Activated CD4-positive, alpha-beta T cell treated with anti-CD3 and anti-CD28 coated beads for 4 hours (primary cell): ENCODE results near the gene SRI.
"Not testable (repeated sequence)": the region's sequence is repeated elsewhere in the genome, so short reads cannot be mapped to it uniquely, and the experiment has no call there.

Experiments
- DNase-seq, 2 donors: peaks; one replicate each; pipeline ENCODE4 v3.0.0-alpha.2; 2020

The SRI gene

GRCh38 chr7:88219781-88220747 lies at the start of gene SRI:
Gene SRI (minus strand): TSS chr7:88220038. CDS start chr7:88220026, 12 bp downstream.
- peak; percentile 88 to 89 for DNase-seq

DNA sequence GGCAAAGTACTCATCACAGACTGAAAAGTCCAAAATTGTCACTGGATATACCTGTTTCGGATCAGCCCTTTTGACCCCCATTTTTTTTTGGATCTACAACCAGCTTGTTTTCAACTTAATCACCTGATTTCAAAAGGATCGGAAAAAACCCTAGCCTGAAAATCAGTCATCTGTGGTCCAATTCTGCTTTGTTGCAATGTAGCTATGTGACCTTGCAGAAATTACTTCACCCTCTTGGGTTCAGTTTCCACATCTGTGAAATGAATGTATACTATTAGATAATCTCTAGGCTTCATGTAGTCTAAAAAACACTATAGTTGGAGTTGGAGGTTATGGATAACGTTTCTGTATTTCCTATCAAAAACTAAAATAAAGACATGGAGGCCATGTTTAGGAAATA lies 49.7 kb upstream of the SRI start:
- DNase-seq = no peak

- no peak for DNase-seq
These were observed 49.0 kb upstream of the SRI start for GRCh38 chr7:88268858-88269257.

- DNase-seq = no peak
These were observed 48.2 kb upstream of the SRI start for GRCh38 chr7:88268051-88268450.

DNA sequence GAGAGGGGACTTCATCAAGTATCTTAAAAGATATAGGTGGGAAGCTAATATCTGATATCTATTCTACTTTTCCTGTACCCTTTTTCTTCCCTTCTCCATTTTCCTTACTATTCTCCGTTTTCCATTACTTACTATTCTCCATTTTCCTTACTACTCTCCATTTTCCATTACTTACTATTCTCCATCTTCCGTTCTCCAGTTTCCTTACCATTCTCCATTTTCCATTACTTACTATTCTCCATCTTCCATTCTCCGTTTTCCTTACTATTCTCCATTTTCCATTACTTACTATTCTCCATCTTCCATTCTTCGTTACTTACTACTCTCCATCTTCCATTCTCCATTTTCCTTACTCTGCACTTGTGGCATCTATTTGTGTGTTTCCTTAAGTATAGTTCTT lies 47.6 kb upstream of the SRI start:
- no peak for DNase-seq

DNA sequence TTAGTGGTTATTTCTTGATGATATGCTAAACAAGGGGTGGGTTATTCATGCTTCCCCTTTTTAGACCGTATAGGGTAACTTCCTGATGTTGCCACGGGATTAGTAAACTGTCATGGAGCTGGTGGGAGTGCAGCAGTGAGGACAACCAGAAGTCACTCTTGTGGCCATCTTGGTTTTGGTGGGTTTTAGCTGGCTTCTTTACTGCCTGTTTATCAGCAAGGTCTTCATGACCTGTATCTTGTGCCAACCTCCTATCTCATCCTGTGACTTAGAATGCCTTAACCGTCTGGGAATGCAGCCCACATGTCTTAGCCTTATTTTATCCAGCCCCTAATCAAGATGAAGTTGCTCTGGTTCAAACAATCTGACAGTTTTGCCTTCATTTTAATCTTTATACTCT lies 45.1 kb upstream of the SRI start:
- not testable (repeated sequence) for DNase-seq

DNA sequence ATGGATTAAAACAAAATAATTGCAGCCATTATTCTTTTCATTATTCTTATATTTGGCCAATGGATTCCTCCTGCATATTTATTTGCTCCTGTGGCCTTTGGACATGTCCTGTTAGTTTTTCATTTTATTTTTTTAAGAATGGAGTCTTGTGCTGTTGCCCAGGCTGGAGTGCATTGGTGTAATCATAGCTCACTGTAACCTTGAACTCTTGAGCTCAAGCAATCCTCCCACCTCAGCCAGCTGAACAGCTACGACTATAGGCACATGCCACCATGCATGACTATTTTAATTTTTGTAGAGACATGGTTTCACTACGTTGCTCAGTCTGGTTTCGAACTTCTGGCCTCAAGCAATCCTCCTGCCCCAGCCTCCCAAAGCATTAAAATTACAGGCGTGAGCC lies 42.7 kb upstream of the SRI start:
- DNase-seq = no peak

GRCh38 chr7:88260719-88261118 lies 40.9 kb upstream of the SRI start:
- no peak for DNase-seq

DNA sequence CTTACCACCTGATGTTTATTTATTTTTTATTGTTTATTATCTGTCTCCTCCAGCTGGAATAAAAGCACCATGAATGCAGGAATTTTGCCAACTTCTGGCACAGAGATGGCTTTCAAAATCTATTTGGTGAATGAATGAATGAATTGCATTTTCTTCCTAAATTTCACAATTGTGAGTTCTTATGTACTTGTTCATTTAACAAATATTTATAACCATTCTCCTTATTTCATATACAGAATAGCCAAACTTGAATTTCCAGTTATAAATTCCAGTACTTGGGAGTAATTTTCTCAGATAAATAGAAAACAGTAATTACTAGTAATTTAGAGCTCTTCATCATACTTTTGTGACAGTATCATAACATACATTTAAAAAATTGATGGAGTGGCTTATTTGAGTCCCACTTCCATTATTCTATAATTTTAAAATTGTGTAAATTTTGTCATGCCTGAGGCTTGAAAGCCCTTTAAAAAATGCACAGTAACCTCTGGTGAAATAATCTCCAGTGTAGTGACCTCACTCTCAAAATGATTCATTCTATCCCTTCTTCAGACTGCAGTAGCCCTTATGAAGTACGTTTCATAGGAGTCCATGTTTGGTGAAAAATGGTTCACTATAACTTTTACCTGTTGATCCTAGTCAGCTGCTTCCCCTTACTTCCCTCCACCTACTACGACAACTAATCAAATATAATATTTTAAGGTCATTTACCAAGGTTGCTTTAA lies 40.0 kb upstream of the SRI start:
- DNase-seq = no peak

DNA sequence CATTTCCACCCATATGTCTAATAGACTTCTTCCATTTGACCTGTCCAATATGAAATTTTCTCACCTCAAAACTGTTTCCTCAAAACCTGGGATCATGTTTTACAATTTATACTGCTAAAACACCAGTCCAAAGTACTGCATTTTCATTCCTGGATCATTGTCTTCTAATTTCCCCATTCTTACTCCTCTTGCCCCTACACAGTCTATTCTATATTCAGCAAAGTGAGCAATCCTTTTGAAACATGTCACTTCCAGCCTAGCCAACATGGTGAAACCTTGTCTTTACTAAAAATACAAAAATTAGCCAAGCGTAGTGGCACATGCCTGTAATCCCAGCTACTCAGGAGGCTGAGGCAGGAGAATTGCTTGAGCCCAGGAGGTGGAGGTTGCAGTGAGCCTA lies 38.5 kb upstream of the SRI start:
- not testable (repeated sequence) for DNase-seq

DNA sequence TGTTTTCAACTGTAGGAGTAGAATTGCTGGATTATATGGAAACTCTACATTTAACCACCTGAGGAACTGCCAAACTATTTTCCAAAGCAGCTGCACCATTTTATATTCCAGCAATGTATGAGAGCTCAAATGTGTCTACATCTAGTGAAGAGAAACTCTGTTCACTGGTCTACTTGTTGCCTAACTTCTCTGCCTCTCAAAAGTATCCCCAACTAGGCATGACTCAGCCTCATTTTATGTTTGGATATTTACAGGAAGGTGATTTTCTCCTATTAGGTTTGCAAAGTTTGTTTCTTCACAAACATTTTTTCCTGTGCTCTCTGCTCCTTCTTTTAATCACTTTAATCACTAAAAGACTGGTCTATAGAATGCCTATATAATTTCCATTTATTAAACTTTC lies 37.1 kb upstream of the SRI start:
- DNase-seq = no peak

DNA sequence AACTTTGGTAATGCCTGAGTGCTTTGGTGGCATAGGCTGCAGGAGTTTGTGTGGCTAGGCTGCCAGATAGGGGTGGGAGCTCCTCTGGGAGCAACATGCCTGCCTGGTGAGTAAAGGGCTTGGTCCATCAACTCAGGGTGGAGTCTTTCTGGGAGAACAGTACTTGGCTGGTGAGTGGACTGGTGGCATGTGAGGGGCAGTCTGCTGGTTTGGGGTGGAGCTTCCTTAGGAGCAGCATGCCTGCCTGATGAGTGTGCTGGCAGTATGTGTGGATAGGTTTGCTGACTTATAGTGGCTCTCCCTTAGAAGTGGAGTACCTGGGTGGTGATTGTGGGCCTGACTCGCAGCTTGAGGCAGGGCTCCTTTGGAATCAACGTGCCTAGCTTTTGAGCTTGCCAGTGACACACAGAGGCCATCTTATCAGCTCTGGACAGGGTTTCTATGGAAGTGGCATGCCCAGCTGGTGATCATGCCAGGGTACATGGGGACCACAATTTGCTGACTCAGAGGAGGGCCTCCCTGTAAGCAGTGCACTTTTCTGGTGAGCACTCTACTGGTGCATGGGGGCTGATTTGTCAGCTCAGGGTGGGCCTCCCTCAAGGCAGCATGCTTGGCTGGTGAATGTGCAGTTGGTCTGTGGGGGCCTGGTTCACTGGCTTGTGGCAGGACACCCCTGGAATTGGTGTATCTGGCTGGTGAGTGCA lies 35.0 kb upstream of the SRI start:
- DNase-seq = no peak

GRCh38 chr7:88253640-88254039 lies 33.8 kb upstream of the SRI start:
- no peak for DNase-seq

DNA sequence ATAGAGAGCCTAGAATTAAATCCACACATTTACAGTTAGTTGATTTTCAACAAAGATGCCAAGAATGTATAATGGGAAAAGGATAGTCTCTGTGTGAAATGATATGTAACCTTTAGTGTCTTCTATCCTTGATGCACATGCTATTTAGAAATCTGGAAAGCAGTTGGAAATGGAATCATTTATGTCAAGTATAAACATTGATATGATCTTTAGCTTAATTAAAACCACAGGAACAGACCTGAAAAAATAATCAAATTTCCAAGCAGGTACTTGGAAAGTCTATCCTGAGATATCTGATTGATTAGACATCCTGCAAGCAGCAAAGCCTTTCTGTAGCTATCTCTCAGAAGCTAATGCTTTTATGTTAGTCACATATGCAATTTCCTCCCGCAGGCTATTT lies 24.4 kb upstream of the SRI start:
- no peak for DNase-seq

DNA sequence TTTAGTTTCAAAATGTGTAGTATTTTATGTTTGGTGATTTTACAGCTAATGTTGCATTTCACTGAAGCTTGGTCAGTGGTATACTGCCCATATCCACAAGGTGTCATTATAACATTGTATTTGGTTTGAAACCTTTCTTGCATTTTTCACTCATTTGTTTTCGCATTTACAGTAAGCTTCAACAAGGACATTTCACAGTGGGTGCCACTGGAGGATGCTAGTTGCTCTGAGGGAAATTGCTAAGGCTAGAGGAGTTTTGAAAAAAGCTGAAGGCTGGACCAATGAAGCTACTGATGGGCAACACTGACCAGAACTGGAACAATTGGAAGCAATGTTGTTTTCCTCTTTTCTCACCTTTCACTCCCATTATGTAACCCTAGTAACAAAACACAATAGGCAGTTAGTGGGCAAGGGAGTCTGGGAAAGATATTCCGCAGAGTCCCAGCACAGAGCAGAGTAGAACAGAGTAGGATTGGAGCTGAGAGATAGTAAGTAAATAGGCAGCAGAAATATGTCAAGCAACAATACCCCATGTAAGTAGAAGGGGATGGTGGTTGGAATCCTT lies 23.6 kb upstream of the SRI start:
- no peak for DNase-seq

- no peak for DNase-seq
These were observed 20.0 kb upstream of the SRI start for GRCh38 chr7:88239852-88240251.

DNA sequence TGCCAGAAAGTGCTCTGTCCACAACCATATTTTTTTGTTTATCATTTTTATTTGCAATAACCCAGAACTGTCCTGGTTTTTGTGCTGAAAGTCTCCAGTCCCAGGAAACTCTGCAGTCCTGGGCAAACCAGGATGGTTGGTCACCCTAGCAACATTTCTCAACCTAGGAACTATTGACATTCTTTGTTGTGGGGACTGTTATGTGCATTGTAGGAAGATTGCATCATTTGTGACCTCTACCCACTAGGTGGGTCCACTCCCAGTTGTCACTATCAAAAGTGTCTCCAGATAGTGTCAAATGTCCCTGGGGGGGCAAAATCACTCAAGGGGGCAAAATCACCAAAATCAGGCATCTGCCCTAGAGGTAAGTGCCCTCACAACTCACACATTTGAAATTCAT lies 14.0 kb upstream of the SRI start:
- DNase-seq = no peak

GRCh38 chr7:88230646-88231045 lies 10.8 kb upstream of the SRI start:
- no peak for DNase-seq

GRCh38 chr7:88229302-88229995 lies 9.6 kb upstream of the SRI start:
- DNase-seq = no peak

DNA sequence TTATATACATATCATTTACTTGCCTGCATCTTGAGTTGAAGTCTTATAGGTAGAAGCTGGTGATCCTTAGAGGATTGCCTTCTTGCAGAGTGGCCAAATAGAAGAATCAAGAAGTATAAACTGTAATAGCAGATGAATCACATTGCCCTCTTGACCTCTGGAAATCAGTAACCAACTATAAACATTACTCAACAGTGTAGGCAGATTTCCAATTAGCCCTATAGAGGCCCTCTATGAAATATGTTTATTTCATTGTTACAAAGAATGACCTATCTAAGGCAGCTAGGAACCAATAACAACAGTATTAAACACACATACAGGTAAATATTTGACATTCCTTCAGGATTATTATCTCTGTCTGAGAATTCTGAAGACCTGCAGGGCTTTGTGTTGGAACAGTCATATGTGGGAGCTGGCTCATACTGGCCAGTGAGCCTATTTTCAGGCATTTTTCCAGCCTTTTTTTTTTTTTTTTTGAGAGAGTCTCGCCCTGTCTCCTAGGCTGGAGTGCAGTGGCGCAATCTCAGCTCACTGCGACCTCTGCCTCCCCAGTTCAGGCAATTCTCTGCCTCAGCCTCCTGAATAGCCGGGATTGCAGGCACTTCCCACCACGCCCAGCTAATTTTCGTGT lies 7.2 kb upstream of the SRI start:
- DNase-seq = no peak

- DNase-seq = no peak
These were observed 6.4 kb upstream of the SRI start for GRCh38 chr7:88226201-88226600.
